NB4 (cell line): ENCODE results near the gene CPN2.

Source experiments
- DNase-seq: peaks from one replicate; pipeline ENCODE4 v3.0.0; 2010; ENCODE audit warnings: low read depth
- H3K4me3 ChIP-seq: one replicate; pipeline ENCODE4 v1.5.1; 2011; ENCODE audit warnings: mild to moderate bottlenecking, low read depth, low read length, moderate library complexity
- MYC ChIP-seq: IDR thresholded peaks from 2 replicates; pipeline ENCODE4 v1.6.1; 2011; ENCODE audit warnings: low read depth, low read length
- POLR2A ChIP-seq: IDR thresholded peaks from 2 replicates; pipeline ENCODE4 v1.6.1; 2011; ENCODE audit warnings: mild to moderate bottlenecking; ENCODE audit not compliant: insufficient read length; ENCODE audit errors: extremely low read depth
- TF ChIP-seq, protein P1 (sequence below): IDR thresholded peaks from one replicate; pipeline ENCODE4 v1.5.1; 2012; ENCODE audit warnings: low read depth, low read length
- TF ChIP-seq, protein P2 (sequence below): IDR thresholded peaks from 2 replicates; pipeline ENCODE4 v1.6.1; 2011; ENCODE audit warnings: low read depth, low read length

The CPN2 gene

GRCh38 chr3:194382892-194383223, 31.7 kb upstream of the CPN2 start:
- no peak overlapping the region for H3K4me3 ChIP-seq
- DNase-seq = no peak
- TF ChIP-seq, protein P1, sequence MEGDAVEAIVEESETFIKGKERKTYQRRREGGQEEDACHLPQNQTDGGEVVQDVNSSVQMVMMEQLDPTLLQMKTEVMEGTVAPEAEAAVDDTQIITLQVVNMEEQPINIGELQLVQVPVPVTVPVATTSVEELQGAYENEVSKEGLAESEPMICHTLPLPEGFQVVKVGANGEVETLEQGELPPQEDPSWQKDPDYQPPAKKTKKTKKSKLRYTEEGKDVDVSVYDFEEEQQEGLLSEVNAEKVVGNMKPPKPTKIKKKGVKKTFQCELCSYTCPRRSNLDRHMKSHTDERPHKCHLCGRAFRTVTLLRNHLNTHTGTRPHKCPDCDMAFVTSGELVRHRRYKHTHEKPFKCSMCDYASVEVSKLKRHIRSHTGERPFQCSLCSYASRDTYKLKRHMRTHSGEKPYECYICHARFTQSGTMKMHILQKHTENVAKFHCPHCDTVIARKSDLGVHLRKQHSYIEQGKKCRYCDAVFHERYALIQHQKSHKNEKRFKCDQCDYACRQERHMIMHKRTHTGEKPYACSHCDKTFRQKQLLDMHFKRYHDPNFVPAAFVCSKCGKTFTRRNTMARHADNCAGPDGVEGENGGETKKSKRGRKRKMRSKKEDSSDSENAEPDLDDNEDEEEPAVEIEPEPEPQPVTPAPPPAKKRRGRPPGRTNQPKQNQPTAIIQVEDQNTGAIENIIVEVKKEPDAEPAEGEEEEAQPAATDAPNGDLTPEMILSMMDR = no peak
- TF ChIP-seq, protein P2, sequence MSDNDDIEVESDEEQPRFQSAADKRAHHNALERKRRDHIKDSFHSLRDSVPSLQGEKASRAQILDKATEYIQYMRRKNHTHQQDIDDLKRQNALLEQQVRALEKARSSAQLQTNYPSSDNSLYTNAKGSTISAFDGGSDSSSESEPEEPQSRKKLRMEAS = no peak
- TF ChIP-seq MYC (no peak), POLR2A (no peak)

GRCh38 chr3:194382196-194382891, 31.2 kb upstream of the CPN2 start:
- no peak for DNase-seq
- TF ChIP-seq, protein P1 = no peak
- TF ChIP-seq MYC (no peak), POLR2A (no peak)
- TF ChIP-seq, protein P2 = no peak
- H3K4me3 ChIP-seq = no peak overlapping the region

GRCh38 chr3:194381460-194381875, 30.3 kb upstream of the CPN2 start:
- TF ChIP-seq MYC = no peak
- TF ChIP-seq, protein P1 = no peak
- no peak for DNase-seq
- H3K4me3 ChIP-seq = no peak overlapping the region

GRCh38 chr3:194380326-194380725, 29.2 kb upstream of the CPN2 start:
- no peak overlapping the region for H3K4me3 ChIP-seq
- DNase-seq = no peak
- TF ChIP-seq, protein P2 = no peak
- TF ChIP-seq POLR2A = no peak
- TF ChIP-seq, protein P1 = no peak

DNA sequence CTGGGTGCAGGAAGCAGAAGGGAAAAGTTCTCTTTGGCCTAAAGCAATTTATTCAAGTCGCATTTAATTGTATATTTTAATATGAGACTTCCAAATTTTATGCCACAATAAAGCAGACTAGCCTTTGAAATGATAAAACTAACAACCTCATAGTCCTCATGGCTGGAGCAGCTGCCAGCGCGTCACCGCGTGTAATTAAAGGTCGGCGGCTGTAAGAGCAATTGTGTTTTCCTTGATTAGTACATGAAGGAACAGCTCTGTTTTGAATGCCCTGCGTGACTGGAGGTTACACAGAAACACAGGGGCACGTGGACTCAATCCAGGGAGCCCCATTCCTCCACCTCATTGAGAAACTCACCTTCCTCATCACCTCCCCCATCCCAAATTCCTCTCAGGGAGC, 28.5 kb upstream of the CPN2 start:
- TF ChIP-seq, protein P2 = no peak
- TF ChIP-seq MYC (no peak), POLR2A (no peak)
- TF ChIP-seq, protein P1 = no peak
- DNase-seq = no peak

DNA sequence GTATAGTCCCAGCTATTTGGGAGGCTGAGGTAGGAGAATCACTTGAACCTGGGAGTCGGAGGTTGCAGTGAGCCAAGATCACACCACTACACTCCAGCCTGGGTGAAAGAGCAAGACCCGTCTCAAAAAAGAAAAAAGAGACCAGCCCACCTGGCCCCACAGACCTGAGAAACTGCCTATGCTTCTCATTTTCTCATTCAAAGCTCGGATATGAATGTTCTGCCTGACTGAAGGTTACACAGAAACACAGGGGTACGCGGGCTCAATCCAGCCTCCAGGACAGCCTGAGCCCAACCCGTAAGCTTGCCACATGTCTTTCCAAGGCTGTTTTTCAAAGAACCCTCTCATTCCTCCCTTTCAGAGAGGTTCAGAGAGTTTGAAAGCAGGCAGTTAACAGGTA, 28.1 kb upstream of the CPN2 start:
- H3K4me3 ChIP-seq = no peak overlapping the region
- TF ChIP-seq, protein P1 = no peak
- TF ChIP-seq POLR2A (no peak), MYC (no peak)
- TF ChIP-seq, protein P2 = no peak
- DNase-seq = no peak

More for the DNA sequence above, 28.5 kb upstream of the CPN2 start:
- no peak overlapping the region for H3K4me3 ChIP-seq
